ENCODE data around the gene DRC7.

The DRC7 gene

GRCh38 chr16:57690782-57691471 is 3.7 kb upstream of the DRC7 start:
- DNase-seq (ENCODE audit: low read depth in 3 of 3, low spot score in 1 of 3): no peak

GRCh38 chr16:57692636-57693035 is 2.0 kb upstream of the DRC7 start:
- no peak for DNase-seq (ENCODE audit: low read depth in 3 of 3, low spot score in 1 of 3)

- no peak for DNase-seq (ENCODE audit: low read depth in 3 of 3, low spot score in 1 of 3)
These were observed 1.1 kb upstream of the DRC7 start for GRCh38 chr16:57693550-57693949.

GRCh38 chr16:57694231-57694724 is 328 bp upstream of the DRC7 start:
- DNase-seq (ENCODE audit: low read depth in 3 of 3, low spot score in 1 of 3): no peak

GRCh38 chr16:57695680-57696069 is 1.1 kb downstream of the DRC7 start:
- DNase-seq (ENCODE audit: low read depth in 3 of 3, low spot score in 1 of 3): no peak

- DNase-seq (ENCODE audit: low read depth in 3 of 3, low spot score in 1 of 3): no peak
These were observed 1.6 kb downstream of the DRC7 start for GRCh38 chr16:57696240-57696639.

- no peak for DNase-seq (ENCODE audit: low read depth in 3 of 3, low spot score in 1 of 3)
These were observed 3.4 kb downstream of the DRC7 start for GRCh38 chr16:57697896-57698537.

- DNase-seq (ENCODE audit: low read depth in 3 of 3, low spot score in 1 of 3): no peak
These were observed 4.3 kb downstream of the DRC7 start for GRCh38 chr16:57698812-57699405.

GRCh38 chr16:57699481-57699880 is 4.9 kb downstream of the DRC7 start:
- no peak for DNase-seq (ENCODE audit: low read depth in 3 of 3, low spot score in 1 of 3)

GRCh38 chr16:57699899-57700298 is 5.3 kb downstream of the DRC7 start:
- DNase-seq (ENCODE audit: low read depth in 3 of 3, low spot score in 1 of 3): no peak

- DNase-seq (ENCODE audit: low read depth in 3 of 3, low spot score in 1 of 3): no peak
These were observed 6.4 kb downstream of the DRC7 start for GRCh38 chr16:57700781-57701551.

GRCh38 chr16:57701759-57702371 is 7.3 kb downstream of the DRC7 start:
- no peak for DNase-seq (ENCODE audit: low read depth in 3 of 3, low spot score in 1 of 3)

GRCh38 chr16:57703416-57704010 is 8.9 kb downstream of the DRC7 start:
- no peak for DNase-seq (ENCODE audit: low read depth in 3 of 3, low spot score in 1 of 3)

- no peak for DNase-seq (ENCODE audit: low read depth in 3 of 3, low spot score in 1 of 3)
These were observed 9.7 kb downstream of the DRC7 start for GRCh38 chr16:57704011-57704904.

GRCh38 chr16:57704905-57705852 is 10.6 kb downstream of the DRC7 start:
- no peak for DNase-seq (ENCODE audit: low read depth in 3 of 3, low spot score in 1 of 3)

- DNase-seq (ENCODE audit: low read depth in 3 of 3, low spot score in 1 of 3): no peak
These were observed 12.1 kb downstream of the DRC7 start for GRCh38 chr16:57706717-57707116.

GRCh38 chr16:57707331-57707730 is 12.7 kb downstream of the DRC7 start:
- no peak for DNase-seq (ENCODE audit: low read depth in 3 of 3, low spot score in 1 of 3)

- DNase-seq (ENCODE audit: low read depth in 3 of 3, low spot score in 1 of 3): no peak
These were observed 13.6 kb downstream of the DRC7 start for GRCh38 chr16:57708168-57708567.

GRCh38 chr16:57709663-57710062 is 15.1 kb downstream of the DRC7 start:
- DNase-seq (ENCODE audit: low read depth in 3 of 3, low spot score in 1 of 3): no peak

Data from stimulated activated CD4-positive, alpha-beta T cell treated with anti-CD3 and anti-CD28 coated beads, TNF-alpha, amount 100 ng/mL, for 1 hour (primary cell).